Measurements from ENCODE around the gene ROR1. TPM values are rescaled to one million over a fixed set of nuclear protein-coding genes. Genes with fewer than 3 reads are reported as not detected.

Gene ROR1
- total RNA-seq, 2 donors from 2014 or later: 0.25 TPM; not detected in 1

DNA sequence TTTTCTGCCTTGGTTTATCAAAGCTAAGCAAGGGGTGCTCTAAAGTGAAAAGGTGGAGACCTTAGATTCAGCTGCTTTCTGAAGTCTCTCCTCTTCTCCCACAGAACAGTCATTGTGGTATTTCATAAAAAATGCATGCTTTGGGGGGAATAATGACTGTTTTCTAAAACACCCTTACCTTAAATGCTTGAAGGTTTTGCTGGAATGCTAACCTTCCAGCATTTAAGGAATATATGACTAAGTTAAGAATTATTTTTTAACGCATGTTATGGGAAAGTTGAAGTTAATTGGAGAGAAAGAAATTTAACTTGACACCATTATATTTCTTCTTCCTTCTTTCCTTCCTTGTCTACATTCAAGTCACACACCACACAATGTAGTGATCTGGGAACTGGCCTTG lies 162.5 kb downstream of the ROR1 start:
- H3K36me3 Mint-ChIP-seq: no peaks in the 10 kb centered on the region
- no peak for ATAC-seq
- no peak for DNase-seq (ENCODE audit: low spot score in 2 of 2)
- no peaks in the 10 kb centered on the region for H3K9me3 Mint-ChIP-seq
- no peak overlapping the region for H3K27ac Mint-ChIP-seq

DNA sequence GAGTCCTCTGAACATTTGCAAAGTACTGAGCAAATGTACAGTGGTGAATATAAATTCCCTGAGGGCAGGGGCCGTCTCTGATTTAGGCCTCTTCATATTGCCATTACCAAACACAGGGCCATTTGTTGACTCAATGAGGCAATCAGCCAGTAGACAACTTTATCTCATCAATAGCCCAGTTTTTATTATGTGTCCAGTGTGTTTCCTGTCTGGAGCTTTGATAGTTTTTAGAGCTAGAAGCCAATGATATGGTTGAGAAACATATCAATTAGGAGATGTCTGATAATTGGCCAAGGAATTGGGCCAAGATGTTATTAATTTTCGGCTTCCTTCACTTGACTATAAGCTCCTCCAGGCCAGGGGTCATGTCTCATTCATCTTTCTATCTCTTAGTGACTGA lies 163.0 kb downstream of the ROR1 start:
- DNase-seq (ENCODE audit: low spot score in 2 of 2) (no peak), ATAC-seq (no peak)
- no peaks in the 10 kb centered on the region for H3K36me3 Mint-ChIP-seq
- H3K27ac Mint-ChIP-seq: no peak overlapping the region
- no peaks in the 10 kb centered on the region for H3K9me3 Mint-ChIP-seq

DNA sequence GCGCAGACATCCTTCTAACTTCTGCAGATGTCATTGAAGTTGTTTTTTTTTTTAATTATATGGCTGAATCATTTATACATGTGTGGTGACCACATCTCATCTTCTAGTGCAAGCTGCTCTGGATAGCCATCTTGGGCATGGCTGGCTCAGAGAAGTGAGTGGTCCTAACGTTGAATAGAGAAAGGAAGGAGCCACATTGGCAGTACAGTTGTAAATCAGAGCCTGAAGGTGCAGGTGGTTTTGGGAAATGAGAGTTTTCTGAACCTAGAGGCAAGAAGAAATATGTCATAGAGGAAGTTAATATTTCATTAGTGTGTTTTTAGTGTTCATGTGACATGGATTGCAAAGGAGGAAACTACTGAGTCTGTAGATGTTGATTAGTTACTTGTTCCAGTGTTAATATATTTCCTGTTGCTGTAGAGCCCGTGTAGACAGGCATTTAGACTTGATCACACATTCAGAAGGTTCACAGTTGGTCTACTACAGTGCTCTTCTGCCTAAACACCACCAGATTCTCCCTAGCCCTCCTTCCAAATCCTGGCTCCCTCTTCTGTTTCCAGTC lies 163.7 kb downstream of the ROR1 start:
- H3K36me3 Mint-ChIP-seq: no peaks in the 10 kb centered on the region
- no peaks in the 10 kb centered on the region for H3K9me3 Mint-ChIP-seq
- ATAC-seq (no peak), DNase-seq (ENCODE audit: low spot score in 2 of 2) (no peak)
- H3K27ac Mint-ChIP-seq: no peak overlapping the region

DNA sequence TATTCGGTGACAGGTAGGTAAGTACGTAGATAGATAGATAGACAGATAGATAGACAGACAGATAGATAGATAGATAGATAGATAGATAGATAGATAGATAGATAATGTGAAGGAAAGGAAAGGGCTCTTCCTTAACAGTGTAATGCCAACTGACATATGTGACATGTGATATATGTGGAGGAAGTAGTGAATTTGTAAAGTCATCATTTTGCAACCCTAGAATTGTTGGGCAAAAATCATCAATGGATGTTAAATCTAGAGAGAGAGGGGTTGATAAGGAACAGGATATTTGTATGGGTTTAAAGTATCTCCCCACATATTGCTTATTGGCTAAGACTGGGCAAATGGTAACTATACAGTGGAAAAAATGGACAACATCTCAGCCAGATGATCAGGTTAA lies 166.6 kb downstream of the ROR1 start:
- Mint-ChIP-seq H3K9me3 (no peaks in the 10 kb centered on the region), H3K27ac (no peak overlapping the region), H3K36me3 (no peaks in the 10 kb centered on the region)
- ATAC-seq (no peak), DNase-seq (ENCODE audit: low spot score in 2 of 2) (no peak)

- Mint-ChIP-seq H3K9me3 (no peaks in the 10 kb centered on the region), H3K36me3 (no peaks in the 10 kb centered on the region), H3K27ac (no peak overlapping the region)
- DNase-seq (ENCODE audit: low spot score in 2 of 2) (no peak), ATAC-seq (no peak)
Observed at GRCh38 chr1:63943393-63943792, 169.6 kb downstream of the ROR1 start.

DNA sequence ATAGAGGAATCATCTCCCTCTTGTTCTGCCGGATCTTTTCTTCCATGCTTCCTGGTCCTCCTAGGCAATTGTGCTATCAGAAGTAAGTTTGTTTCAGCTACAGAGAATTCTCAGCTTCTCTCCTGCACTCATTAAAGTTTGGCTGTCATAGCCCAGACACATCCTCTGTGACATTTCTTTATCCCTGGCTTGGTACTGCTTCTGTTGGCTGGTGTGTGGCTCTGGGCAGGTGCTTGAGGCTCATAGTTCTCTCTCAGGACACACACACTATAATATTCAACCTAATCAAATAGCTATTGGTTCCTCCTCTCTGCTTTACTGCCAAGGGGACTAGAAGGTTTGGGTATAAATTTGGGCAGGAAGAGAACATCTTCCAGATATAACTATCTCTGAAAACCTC lies 172.1 kb downstream of the ROR1 start:
- DNase-seq (ENCODE audit: low spot score in 2 of 2) (no peak), ATAC-seq (no peak)
- Mint-ChIP-seq H3K36me3 (no peaks in the 10 kb centered on the region), H3K9me3 (no peaks in the 10 kb centered on the region), H3K27ac (no peak overlapping the region)

DNA sequence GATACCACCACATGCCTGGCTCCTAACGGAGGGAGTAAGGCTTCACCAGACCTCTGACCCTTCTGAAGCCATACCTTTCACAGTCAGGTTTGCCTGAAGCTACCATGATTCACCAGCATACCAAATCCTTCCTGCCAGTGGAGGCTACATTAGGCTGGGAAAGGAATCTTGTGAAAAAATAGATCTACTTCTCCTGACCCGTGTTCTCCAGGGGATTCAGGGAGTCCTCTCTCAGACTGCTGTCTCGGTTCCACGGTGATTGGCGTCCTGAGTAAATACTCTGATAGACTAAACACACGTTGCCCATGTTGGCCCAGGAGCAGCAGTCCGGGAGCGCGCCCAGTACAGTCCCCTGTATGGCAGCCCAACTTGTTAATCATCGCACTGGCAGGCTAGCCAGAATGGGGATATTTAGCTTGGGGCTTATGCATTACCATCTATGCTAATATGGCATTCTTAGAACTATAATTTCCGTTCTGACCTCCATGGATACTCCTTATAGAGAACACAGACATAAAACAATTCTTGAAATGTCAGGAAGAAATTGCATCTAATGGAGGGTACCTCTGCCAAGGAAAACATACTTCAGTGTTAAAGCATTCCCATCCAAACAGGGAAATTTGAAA lies 173.2 kb downstream of the ROR1 start:
- H3K9me3 Mint-ChIP-seq: no peaks in the 10 kb centered on the region
- no peaks in the 10 kb centered on the region for H3K36me3 Mint-ChIP-seq
- DNase-seq (ENCODE audit: low spot score in 2 of 2) (no peak), ATAC-seq (no peak)
- H3K27ac Mint-ChIP-seq: no peak overlapping the region

- Mint-ChIP-seq H3K36me3 (no peaks in the 10 kb centered on the region), H3K27ac (no peak overlapping the region), H3K9me3 (no peaks in the 10 kb centered on the region)
- no peak for ATAC-seq
- no peak for DNase-seq (ENCODE audit: low spot score in 2 of 2)
Observed at GRCh38 chr1:63947904-63948303, 174.1 kb downstream of the ROR1 start.

DNA sequence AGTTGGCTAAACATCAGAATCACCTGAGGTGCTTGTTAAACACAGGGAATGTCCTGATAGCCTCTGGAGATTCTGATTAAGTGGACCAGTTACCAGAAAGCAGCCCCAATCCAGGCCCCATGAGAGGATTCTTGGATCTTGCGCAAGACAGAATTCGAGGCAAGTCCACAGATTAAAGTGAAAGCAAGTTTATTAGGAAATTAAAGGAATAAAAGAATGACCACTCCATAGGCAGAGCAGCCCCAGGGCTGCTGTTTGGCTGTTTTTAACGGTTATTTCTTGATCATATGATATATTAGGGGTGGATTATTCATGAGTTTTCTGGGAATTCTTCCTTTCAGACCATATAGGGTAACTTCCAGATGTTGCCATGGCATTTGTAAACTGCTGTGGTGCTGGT lies 176.2 kb downstream of the ROR1 start:
- H3K36me3 Mint-ChIP-seq: peaks cover 6 to 7% of the 10 kb centered on the region in 2 donors
- H3K27ac Mint-ChIP-seq: no peak overlapping the region
- no peak for ATAC-seq
- peaks cover 5 to 6% of the 10 kb centered on the region in 2 donors for H3K9me3 Mint-ChIP-seq
- DNase-seq (ENCODE audit: low spot score in 2 of 2): no peak

GRCh38 chr1:63951059-63951946 lies 177.5 kb downstream of the ROR1 start:
- peaks cover 6 to 7% of the 10 kb centered on the region in 2 donors for H3K36me3 Mint-ChIP-seq

DNA sequence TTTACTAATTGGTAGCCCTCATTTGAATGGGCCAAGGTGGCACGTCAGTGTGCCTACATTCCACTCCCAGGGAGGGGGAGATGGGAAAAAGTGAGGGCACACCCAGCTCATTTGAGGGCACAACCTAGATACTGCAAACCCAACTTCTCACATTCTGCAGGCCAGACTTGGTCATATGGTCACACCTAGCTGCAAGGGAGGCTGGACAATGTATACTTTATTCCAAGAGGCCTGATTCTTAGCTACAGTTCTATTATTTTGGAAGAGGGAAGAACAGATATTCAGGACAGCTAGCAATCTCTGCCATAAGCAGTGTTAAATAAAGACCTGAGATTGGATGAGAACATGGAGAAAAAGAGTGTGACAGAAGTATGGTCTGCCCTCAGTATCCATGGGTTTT lies 180.4 kb downstream of the ROR1 start:
- DNase-seq (ENCODE audit: low spot score in 2 of 2) (no peak), ATAC-seq (no peak)
- Mint-ChIP-seq H3K27ac (no peak overlapping the region), H3K9me3 (peaks cover 10 to 24% of the 10 kb centered on the region in 2 donors), H3K36me3 (peaks cover 6 to 12% of the 10 kb centered on the region in 2 donors)

More at GRCh38 chr1:63951059-63951946, 177.5 kb downstream of the ROR1 start:
- Mint-ChIP-seq H3K9me3 (peaks cover 5 to 6% of the 10 kb centered on the region in 2 donors), H3K27ac (no peak overlapping the region)
- ATAC-seq: no peak
- DNase-seq (ENCODE audit: low spot score in 2 of 2): no peak

DNA sequence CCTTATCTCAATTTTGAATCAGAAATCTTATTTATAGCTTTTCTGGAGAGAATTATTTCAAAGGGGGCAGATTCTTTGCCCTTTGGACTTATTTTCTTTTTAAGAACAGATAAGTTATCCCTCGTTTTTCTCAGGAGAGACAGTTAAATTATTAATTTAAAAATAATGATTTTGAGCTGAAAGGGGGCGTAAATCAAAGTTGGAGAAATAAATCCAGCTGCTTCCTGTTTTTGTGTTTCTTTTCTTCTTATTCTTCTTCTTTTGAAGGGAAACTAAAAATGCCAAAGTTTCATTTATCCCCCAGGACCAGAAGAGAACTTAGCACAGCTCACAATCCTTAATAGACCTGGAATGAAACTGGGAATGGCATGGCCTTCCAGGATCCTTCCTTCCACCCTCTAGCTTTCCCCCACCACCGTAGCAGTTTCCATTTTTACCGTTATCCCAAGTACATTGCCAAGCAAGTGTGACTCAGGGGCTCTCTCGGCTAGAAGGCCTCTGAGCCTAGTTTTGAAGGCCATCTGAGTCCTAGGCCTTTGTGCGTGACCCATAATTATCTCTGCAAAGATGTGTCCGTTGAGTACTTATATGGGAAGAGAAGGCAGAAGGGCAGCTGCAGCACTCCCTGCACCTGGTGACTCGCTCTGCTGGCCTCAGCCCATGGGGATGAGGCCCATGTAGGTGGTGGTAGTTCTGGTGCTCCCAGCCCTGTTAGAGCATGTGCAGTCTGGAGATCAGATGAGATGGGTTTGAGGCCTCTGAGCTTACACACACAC lies 181.7 kb downstream of the ROR1 start:
- H3K36me3 Mint-ChIP-seq: peaks cover 10 to 12% of the 10 kb centered on the region in 2 donors
- ATAC-seq: no peak
- DNase-seq (ENCODE audit: low spot score in 2 of 2): no peak

DNA sequence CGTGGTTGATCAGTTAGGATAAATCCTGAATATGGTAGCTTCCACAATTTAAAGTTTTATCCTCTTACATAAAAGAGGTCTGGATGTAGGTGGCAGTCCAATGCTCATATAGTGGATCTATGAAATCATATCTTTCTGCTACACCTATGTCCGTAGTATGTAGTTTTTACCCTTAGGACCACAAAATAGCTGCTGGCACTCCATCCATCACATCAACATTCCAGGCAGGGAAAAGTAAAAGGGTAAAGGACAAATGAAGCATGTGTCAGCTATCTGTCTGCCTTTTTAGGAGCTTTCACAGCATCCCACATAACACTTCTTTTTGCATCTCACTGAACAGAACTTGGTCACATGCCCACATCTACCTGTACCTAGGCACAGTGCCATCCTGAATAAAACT lies 184.7 kb downstream of the ROR1 start:
- DNase-seq (ENCODE audit: low spot score in 2 of 2) (no peak), ATAC-seq (no peak)
- Mint-ChIP-seq H3K36me3 (peaks cover 7 to 9% of the 10 kb centered on the region in 2 donors), H3K9me3 (peaks cover 13 to 28% of the 10 kb centered on the region in 2 donors), H3K27ac (no peak overlapping the region)

More for the DNA sequence above, 181.7 kb downstream of the ROR1 start:
- Mint-ChIP-seq H3K9me3 (peaks cover 16 to 30% of the 10 kb centered on the region in 2 donors), H3K27ac (no peak overlapping the region)

GRCh38 chr1:63960326-63960725 lies 186.5 kb downstream of the ROR1 start:
- DNase-seq (ENCODE audit: low spot score in 2 of 2) (no peak), ATAC-seq (no peak)
- Mint-ChIP-seq H3K36me3 (peaks cover 4 to 6% of the 10 kb centered on the region in 2 donors), H3K27ac (no peak overlapping the region), H3K9me3 (peaks cover 11 to 24% of the 10 kb centered on the region in 2 donors)

GRCh38 chr1:63966016-63966415 lies 192.2 kb downstream of the ROR1 start:
- Mint-ChIP-seq H3K27ac (no peak overlapping the region), H3K9me3 (no peaks in the 10 kb centered on the region), H3K36me3 (no peaks in the 10 kb centered on the region)
- ATAC-seq (no peak), DNase-seq (ENCODE audit: low spot score in 2 of 2) (no peak)

DNA sequence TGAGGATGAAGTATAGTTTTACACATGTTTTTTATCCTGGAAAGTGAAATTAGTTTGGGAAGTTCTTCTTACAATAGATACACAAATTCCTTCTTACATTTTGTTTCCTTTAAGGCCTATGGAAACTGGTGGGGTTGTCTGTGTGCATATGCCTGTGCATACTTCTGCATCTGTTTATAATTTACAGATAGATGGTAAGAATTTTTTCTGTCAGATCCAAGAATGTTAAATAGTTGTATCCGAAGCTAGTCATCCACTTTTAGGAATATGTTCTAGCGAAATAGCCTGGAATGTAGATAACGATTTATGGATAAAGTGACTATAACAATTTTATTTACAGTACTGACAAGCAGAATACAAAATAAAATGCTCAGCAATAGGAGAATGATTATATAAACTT lies 194.1 kb downstream of the ROR1 start:
- no peak for DNase-seq (ENCODE audit: low spot score in 2 of 2)
- no peaks in the 10 kb centered on the region for H3K36me3 Mint-ChIP-seq
- no peak overlapping the region for H3K27ac Mint-ChIP-seq
- H3K9me3 Mint-ChIP-seq: no peaks in the 10 kb centered on the region
- ATAC-seq: no peak
